ENCODE results near the gene DCPS. TPM values are rescaled to one million over a fixed set of nuclear protein-coding genes. Genes with fewer than 3 reads are reported as not detected.

Gene DCPS
- total RNA-seq, 1 experiment from 2014 or later: 25.6 TPM

GRCh38 chr11:126345759-126346585 lies 42.1 kb downstream of the DCPS start:
- intact Hi-C loops (cut with micrococcal nuclease): no loop called here
- Histone ChIP-seq H3K4me2 (ENCODE audit: low read length) (peak overlapping the region; percentile 9; the same call in 1 of the 2 replicates), H3K4me3 (replicated peaks in 1 of 2; ENCODE audit: low read depth in 1 of 2, low read length in 2 of 2) (no peak overlapping the region), H3K79me2 (ENCODE audit: insufficient read depth, low read length) (peaks cover 14% of the 10 kb centered on the region; the same call in 1 of the 2 replicates), H4K20me1 (ENCODE audit: insufficient read depth) (no peaks in the 10 kb centered on the region), H3K9me2 (ENCODE audit: insufficient read depth) (no peaks in the 10 kb centered on the region), H3K27me3 (ENCODE audit: insufficient read depth, low read length) (no peaks in the 10 kb centered on the region), H3K9me3 (ENCODE audit: control insufficient read depth in 1 of 2, insufficient read depth in 1 of 2, low read depth in 1 of 2, low read length in 2 of 2) (no peaks in the 10 kb centered on the region), H3K4me1 (ENCODE audit: control insufficient read depth in 1 of 2, insufficient read depth in 2 of 2, low read length in 2 of 2) (peaks cover 18 to 33% of the 10 kb centered on the region in 2 experiments), H2AFZ (ENCODE audit: low read depth, low read length, poor library complexity, severe bottlenecking) (no peak overlapping the region), H3K9ac (ENCODE audit: low read length) (no peak overlapping the region), H3K36me3 (ENCODE audit: control insufficient read depth in 1 of 2, insufficient read depth in 2 of 2, low read length in 2 of 2) (0 out of 4 replicates have a peak, but pooled peaks cover 0 to 3% of the 10 kb centered on the region in 2 experiments), H3K27ac (ENCODE audit: low read depth, low read length) (no peak overlapping the region)
- no peak for TF ChIP-seq EGR1 (IDR thresholded peaks at IDR 0.05; ENCODE audit: low read depth)
- TF ChIP-seq ZFX (IDR thresholded peaks at IDR 0.05): no peak
- no peak for TF ChIP-seq CEBPB (IDR thresholded peaks at IDR 0.05; ENCODE audit: low read depth)
- TF ChIP-seq SIN3A (IDR thresholded peaks at IDR 0.05; ENCODE audit: low read depth): no peak
- no peak for TF ChIP-seq CTCF (IDR thresholded peaks at IDR 0.05 in 2 of 3, conservative IDR thresholded peaks at IDR 0.05 in 1 of 3; ENCODE audit: borderline replicate concordance in 1 of 3, insufficient read depth in 1 of 3, low read depth in 2 of 3, low read length in 2 of 3)
- TF ChIP-seq YY1 (IDR thresholded peaks at IDR 0.05; ENCODE audit: extremely low read depth, insufficient replicate concordance, low read depth, low read length): no peak
- no peak for TF ChIP-seq JUND (IDR thresholded peaks at IDR 0.05)
- TF ChIP-seq POLR2AphosphoS5 (IDR thresholded peaks at IDR 0.05; ENCODE audit: low read depth, low read length): no peak
- no peak for TF ChIP-seq REST (IDR thresholded peaks at IDR 0.05; ENCODE audit: low read depth)
- no peak for TF ChIP-seq SRF (IDR thresholded peaks at IDR 0.05; ENCODE audit: low read depth)
- no peak for TF ChIP-seq SP1 (IDR thresholded peaks at IDR 0.05; ENCODE audit: low read depth)
- TF ChIP-seq ZNF274 (IDR thresholded peaks at IDR 0.05; ENCODE audit: low read depth, low read length): no peak
- no peak for TF ChIP-seq ATF3 (IDR thresholded peaks at IDR 0.05)
- TF ChIP-seq POLR2A (IDR thresholded peaks at IDR 0.05; ENCODE audit: borderline replicate concordance, extremely low read depth, insufficient read depth, insufficient read length): no peak
- no peak for TF ChIP-seq EZH2 (IDR thresholded peaks at IDR 0.05)
- DNase-seq (ENCODE audit: low read depth, low spot score) (no peak), ATAC-seq (no peak)
- RAD21 ChIA-PET (ENCODE audit: low non-redundant PET in 1 of 2, low total read pairs in 2 of 2, uncharacterized antibody in 2 of 2, unreplicated experiment in 2 of 2): no interaction called here
- CTCF ChIA-PET: no interaction called here
- no TSS peak for BruUV-seq (replicated peaks)
- POLR2A ChIA-PET: no interaction called here
